Astrocyte of the spinal cord (primary cell): ENCODE data around the gene HMGN4.
"Not testable (repeated sequence)": the region's sequence is repeated elsewhere in the genome, so short reads cannot be mapped to it uniquely, and the experiment has no call there.

Experiments
- DNase-seq: peaks from one replicate; pipeline ENCODE4 v3.0.0; 2011; ENCODE audit warnings: low read depth, low spot score
- H3K4me3 ChIP-seq: 2 replicates; pipeline ENCODE4 v1.5.1; 2011; ENCODE audit warnings: low read depth, mild to moderate bottlenecking, low read length, moderate library complexity
- in situ Hi-C: cut with HindIII; loops from 2 replicates; pipeline ENCODE4 v1.10.0; 2017; ENCODE audit warnings: low sequenced_read_pairs
- TF ChIP-seq, protein P1 (sequence below): IDR thresholded peaks from 2 replicates; pipeline ENCODE4 v1.5.1; 2012; ENCODE audit warnings: low read depth, mild to moderate bottlenecking, low read length, inconsistent platforms

HMGN4 gene

DNA sequence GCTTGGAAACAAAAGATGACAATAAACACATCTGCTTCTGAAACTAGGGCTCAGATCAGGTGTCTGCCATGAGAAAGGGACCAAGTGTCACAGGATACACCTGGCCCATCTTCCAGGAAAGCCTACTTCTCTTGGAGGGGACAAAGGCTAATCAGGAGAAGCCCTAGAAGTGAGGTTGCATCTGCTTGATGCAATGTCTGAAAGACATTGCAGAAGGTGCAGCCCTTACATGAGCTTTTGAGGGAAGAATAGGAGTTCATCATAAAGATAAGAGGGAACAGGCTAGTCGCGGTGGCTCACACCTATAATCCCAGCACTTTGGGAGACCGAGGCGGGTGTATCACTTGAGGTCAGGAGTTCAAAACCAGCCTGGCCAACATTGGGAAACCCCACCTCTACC lies 40.6 kb upstream of the HMGN4 start:
- TF ChIP-seq, protein P1, sequence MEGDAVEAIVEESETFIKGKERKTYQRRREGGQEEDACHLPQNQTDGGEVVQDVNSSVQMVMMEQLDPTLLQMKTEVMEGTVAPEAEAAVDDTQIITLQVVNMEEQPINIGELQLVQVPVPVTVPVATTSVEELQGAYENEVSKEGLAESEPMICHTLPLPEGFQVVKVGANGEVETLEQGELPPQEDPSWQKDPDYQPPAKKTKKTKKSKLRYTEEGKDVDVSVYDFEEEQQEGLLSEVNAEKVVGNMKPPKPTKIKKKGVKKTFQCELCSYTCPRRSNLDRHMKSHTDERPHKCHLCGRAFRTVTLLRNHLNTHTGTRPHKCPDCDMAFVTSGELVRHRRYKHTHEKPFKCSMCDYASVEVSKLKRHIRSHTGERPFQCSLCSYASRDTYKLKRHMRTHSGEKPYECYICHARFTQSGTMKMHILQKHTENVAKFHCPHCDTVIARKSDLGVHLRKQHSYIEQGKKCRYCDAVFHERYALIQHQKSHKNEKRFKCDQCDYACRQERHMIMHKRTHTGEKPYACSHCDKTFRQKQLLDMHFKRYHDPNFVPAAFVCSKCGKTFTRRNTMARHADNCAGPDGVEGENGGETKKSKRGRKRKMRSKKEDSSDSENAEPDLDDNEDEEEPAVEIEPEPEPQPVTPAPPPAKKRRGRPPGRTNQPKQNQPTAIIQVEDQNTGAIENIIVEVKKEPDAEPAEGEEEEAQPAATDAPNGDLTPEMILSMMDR: no peak
- no peak overlapping the region for H3K4me3 ChIP-seq
- DNase-seq: no peak
- in situ Hi-C loops: no loop called here

DNA sequence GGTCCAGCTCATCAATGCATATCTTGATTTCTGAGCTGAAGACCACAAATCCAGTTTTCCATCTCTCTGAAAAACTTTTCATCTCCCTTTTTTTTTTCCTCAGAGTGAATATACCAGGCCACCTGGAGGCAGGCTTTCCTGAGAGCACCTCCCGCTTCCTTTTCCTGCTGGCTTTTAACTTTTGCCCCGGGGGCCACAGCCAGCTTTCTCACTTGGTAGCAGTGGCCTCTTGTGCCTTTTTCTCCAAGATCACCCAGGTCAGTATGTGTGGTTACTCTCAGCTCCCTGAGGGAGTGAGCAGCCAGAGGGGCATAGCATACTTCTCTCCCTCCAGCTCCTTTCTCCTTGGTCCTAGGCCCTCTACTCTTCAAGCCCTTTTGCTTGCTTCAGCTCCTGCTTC lies 38.1 kb upstream of the HMGN4 start, which contains the start of gene BTN1A1:
TSS of gene BTN1A1 (plus strand) at position 202 of the 400 bp plus-strand sequence. CDS start 984 bp downstream, outside the sequence.
- no peak within 1 kb of the TSS for H3K4me3 ChIP-seq
- in situ Hi-C loops: no loop called here
- no peak for DNase-seq
- TF ChIP-seq, protein P1: no peak

DNA sequence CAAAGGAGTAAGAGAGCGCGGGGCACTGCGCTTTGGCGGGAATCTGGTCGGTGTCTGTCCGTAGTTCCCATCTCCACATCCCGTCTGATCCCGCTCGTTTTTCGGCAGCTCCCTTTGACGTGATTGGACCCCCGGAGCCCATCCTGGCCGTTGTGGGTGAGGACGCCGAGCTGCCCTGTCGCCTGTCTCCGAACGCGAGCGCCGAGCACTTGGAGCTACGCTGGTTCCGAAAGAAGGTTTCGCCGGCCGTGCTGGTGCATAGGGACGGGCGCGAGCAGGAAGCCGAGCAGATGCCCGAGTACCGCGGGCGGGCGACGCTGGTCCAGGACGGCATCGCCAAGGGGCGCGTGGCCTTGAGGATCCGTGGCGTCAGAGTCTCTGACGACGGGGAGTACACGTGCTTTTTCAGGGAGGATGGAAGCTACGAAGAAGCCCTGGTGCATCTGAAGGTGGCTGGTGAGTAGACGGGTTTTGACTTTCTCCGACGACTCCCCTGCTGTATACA lies 36.6 kb upstream of the HMGN4 start:
- TF ChIP-seq, protein P1: no peak
- in situ Hi-C loops: no loop called here
- peak overlapping the region; percentile 8 for H3K4me3 ChIP-seq
- DNase-seq: no peak

DNA sequence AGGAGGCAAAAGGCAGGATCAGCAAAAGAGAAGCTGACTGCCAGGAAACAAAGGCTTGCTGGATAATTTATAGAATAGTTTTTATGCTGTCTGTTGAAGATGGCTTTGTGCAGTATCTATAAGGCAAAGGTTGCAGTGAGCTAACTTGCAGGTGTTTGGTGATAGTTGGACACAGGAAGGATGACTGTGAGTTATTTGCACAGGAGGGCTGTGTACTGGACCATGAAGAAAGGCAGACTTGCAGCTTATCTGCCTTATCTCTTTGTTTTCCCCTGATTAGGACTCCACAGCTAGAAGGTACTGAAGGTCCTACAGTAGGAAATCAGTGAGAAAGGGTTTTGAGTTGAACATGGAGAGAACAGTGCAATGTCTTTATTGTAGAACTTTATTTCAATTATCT lies 36.0 kb upstream of the HMGN4 start:
- in situ Hi-C loops: no loop called here
- DNase-seq: no peak
- TF ChIP-seq, protein P1: no peak
- H3K4me3 ChIP-seq: no peak overlapping the region

DNA sequence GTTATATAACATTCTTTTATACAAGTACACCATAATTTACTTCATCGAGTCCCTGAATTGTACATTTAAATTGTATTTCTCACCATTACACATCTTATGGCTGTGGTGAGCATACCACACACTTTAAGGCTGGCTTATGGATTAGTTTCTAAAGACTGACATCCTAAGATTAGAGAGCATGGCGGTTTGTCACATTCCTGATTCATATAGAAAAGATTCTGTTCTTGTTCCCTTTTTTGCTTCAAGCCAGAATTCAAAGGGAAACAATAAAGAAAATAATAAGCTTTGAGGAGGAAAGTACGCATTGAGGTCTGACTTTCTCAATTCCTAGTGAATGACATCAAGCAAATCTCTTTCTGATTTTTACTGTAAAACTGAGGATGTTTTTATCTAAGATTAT lies 35.5 kb upstream of the HMGN4 start:
- TF ChIP-seq, protein P1: no peak
- no peak for DNase-seq
- in situ Hi-C loops: no loop called here
- no peak overlapping the region for H3K4me3 ChIP-seq

DNA sequence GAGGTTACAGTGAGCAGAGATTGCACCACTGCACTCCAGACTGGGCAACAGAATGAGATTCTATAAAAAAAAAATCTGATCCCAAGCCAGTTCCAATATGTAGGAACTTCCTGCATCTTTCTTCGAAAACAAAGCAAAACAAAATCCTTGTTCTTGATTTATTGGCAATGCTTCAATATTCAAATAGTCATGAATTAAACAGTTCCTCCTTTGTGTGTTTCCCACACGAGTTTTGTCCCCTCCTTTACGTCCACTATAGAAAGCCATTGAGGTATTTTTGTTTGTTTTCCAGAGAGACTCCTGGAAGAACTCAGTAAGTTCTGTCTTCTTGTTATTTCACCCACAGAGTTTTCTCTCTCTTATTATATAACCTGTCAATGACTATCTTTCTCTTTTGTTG lies 30.5 kb upstream of the HMGN4 start:
- no peak for DNase-seq
- TF ChIP-seq, protein P1: no peak
- in situ Hi-C loops: no loop called here
- H3K4me3 ChIP-seq: no peak overlapping the region

DNA sequence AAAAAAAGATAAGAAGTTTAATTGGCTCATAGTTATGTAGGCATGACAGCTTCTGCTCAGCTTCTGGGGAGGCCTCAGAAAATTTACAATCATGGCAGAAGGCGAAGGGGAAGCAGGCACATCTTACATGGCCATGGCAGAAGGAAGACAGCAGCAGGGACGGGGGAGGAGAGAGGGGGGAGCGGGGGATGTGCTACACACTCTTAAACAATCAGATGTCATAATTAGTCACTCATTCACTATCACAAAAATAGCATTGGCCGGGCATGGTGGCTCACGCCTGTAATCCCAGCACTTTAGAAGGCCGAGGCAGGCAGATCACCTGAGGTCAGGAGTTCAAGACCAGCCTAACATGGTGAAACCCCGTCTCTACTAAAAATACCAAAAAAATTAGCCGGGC lies 27.1 kb upstream of the HMGN4 start:
- in situ Hi-C loops, DNase-seq, H3K4me3 ChIP-seq: not testable (repeated sequence)
